Measurements from ENCODE around the gene USP3.

USP3 gene

GRCh38 chr15:63544258-63545026, 40.0 kb downstream of the USP3 start:
- no peak for DNase-seq (ENCODE audit: low read depth)

- DNase-seq (ENCODE audit: low read depth), result no peak
Measured at GRCh38 chr15:63545520-63545919, 41.1 kb downstream of the USP3 start.

GRCh38 chr15:63551400-63551799, 47.0 kb downstream of the USP3 start:
- DNase-seq (ENCODE audit: low read depth), result no peak

- no peak for DNase-seq (ENCODE audit: low read depth)
Measured at GRCh38 chr15:63553388-63553791, 49.0 kb downstream of the USP3 start.

GRCh38 chr15:63554337-63554927, 50.0 kb downstream of the USP3 start:
- DNase-seq (ENCODE audit: low read depth), result no peak

GRCh38 chr15:63555507-63555906, 51.1 kb downstream of the USP3 start:
- DNase-seq (ENCODE audit: low read depth), result no peak

GRCh38 chr15:63556246-63556645, 51.9 kb downstream of the USP3 start:
- no peak for DNase-seq (ENCODE audit: low read depth)

GRCh38 chr15:63556736-63557135, 52.3 kb downstream of the USP3 start:
- DNase-seq (ENCODE audit: low read depth), result no peak

- DNase-seq (ENCODE audit: low read depth), result no peak
Measured at GRCh38 chr15:63559753-63560152, 55.4 kb downstream of the USP3 start.

- DNase-seq (ENCODE audit: low read depth), result peak; percentile 51
Measured at GRCh38 chr15:63560741-63561448, 56.5 kb downstream of the USP3 start.

- no peak for DNase-seq (ENCODE audit: low read depth)
Measured at GRCh38 chr15:63564093-63564492, 59.7 kb downstream of the USP3 start.

- no peak for DNase-seq (ENCODE audit: low read depth)
Measured at GRCh38 chr15:63565536-63566186, 61.3 kb downstream of the USP3 start.

- DNase-seq (ENCODE audit: low read depth), result no peak
Measured at GRCh38 chr15:63572749-63573464, 68.5 kb downstream of the USP3 start.

- DNase-seq (ENCODE audit: low read depth), result no peak
Measured at GRCh38 chr15:63573533-63573932, 69.1 kb downstream of the USP3 start.

- no peak for DNase-seq (ENCODE audit: low read depth)
Measured at GRCh38 chr15:63575312-63575711, 70.9 kb downstream of the USP3 start.

- DNase-seq (ENCODE audit: low read depth), result no peak
Measured at GRCh38 chr15:63576441-63576840, 72.0 kb downstream of the USP3 start.

- DNase-seq (ENCODE audit: low read depth), result no peak
Measured at GRCh38 chr15:63582179-63582578, 77.8 kb downstream of the USP3 start.

GRCh38 chr15:63582718-63583426, 78.5 kb downstream of the USP3 start:
- no peak for DNase-seq (ENCODE audit: low read depth)

- DNase-seq (ENCODE audit: low read depth), result no peak
Measured at GRCh38 chr15:63586790-63587189, 82.4 kb downstream of the USP3 start.

GRCh38 chr15:63587527-63587926, 83.1 kb downstream of the USP3 start:
- no peak for DNase-seq (ENCODE audit: low read depth)

- DNase-seq (ENCODE audit: low read depth), result no peak
Measured at GRCh38 chr15:63588826-63589225, 84.4 kb downstream of the USP3 start.
